Spinal cord (tissue), 10 donors: ENCODE data around the gene CRTC1. TPM values are rescaled to one million over a fixed set of nuclear protein-coding genes. Genes with fewer than 3 reads are reported as not detected.

ENCODE experiments used
- DNase-seq, 6 donors: peaks; one replicate each; pipeline versions ENCODE4 v3.0.0 to v3.0.0-alpha.2; 2013 to 2015; ENCODE audit warnings: low spot score in 6 of 6, low read depth in 4 of 6
- H3K27ac ChIP-seq: one replicate; pipeline ENCODE4 v1.5.1; 2013; ENCODE audit warnings: low read depth, low read length, control low read depth
- H3K27me3 ChIP-seq: one replicate; pipeline ENCODE4 v1.6.1; 2013; ENCODE audit warnings: low read length; ENCODE audit not compliant: control insufficient read depth, insufficient read depth
- H3K36me3 ChIP-seq: one replicate; pipeline ENCODE4 v1.6.1; 2013; ENCODE audit warnings: low read length; ENCODE audit not compliant: control insufficient read depth, insufficient read depth
- H3K4me1 ChIP-seq: one replicate; pipeline ENCODE4 v1.6.1; 2013; ENCODE audit warnings: low read length; ENCODE audit not compliant: control insufficient read depth, insufficient read depth
- H3K4me3 ChIP-seq: one replicate; pipeline ENCODE4 v1.5.1; 2013; ENCODE audit warnings: low read depth, low read length, control low read depth
- H3K9me3 ChIP-seq: one replicate; pipeline ENCODE4 v1.6.1; 2013; ENCODE audit warnings: low read length; ENCODE audit not compliant: control insufficient read depth, insufficient read depth
- WGBS: methylation state at CpG from one replicate; pipeline ENCODE4 v1.1.5; 2013; ENCODE audit warnings: missing lambda C conversion rate; ENCODE audit not compliant: insufficient coverage; 5-methylcytosine and 5-hydroxymethylcytosine counted together
- polyA plus RNA-seq, 2 donors: library from polyadenylated mRNA; unstranded; fragments of 120-200 nt; gene quantifications; one replicate each; pipeline ENCODE4 v1.2.1, GENCODE V29; 2013; ENCODE audit not compliant: insufficient read length in 2 of 2
- total RNA-seq, 2 donors: library from RNA; depleted of rRNA in 1 of 2; stranded (reverse); fragments of 120-200 nt in 1 of 2; fragments of >200 nt in 1 of 2; gene quantifications; one replicate each; pipeline versions ENCODE4 v1.2.3 to v1.2.4, GENCODE V29; 2013 to 2014
- donor health status: healthy.

CRTC1 gene
- total and polyA plus RNA-seq, 4 donors = 5.6 to 45.3 (median 26.3) TPM

DNA sequence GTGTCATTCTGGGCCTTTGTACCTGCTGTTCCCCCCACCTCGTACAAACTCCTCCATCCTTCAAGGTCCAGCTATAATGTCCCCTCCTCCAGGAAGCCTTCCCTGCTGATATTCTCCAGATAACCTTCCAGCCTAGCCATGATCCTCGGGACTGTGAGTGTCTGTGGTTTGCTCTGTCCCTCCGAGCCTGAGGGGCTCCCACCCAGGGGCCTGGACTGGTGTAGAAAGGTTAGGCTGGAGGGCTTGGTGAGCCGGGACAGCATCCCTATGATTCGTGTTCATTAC, 110.5 kb downstream of the CRTC1 start:
- H3K4me1 ChIP-seq = peaks cover 30% of the 10 kb centered on the region
- DNase-seq = no peak
- 80% methylated on average over 1 of the region's 5 CpGs for WGBS
- H3K27ac ChIP-seq = no peak overlapping the region
- H3K36me3 ChIP-seq = no peaks in the 10 kb centered on the region
- H3K27me3 ChIP-seq = peaks cover 81% of the 10 kb centered on the region
- no peak overlapping the region for H3K4me3 ChIP-seq
- H3K9me3 ChIP-seq = no peaks in the 10 kb centered on the region

DNA sequence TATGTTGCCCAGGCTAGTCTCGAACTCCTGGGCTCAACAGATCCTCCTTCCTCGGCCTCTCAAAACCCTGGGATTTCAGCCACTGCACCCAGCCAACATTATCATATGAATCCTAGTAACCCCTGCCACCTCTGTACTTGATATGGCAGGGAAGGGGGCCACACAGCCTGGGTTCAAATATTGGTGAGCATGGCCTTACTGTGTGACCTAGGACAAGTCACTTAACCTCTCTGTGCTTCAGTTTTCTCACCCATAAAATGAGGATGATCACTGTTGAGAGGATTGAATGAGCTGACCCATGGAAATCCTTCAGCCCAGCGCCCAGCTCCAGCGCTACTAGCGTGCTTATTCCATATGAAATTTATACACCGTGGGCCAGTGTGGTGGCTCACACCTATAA, 111.2 kb downstream of the CRTC1 start:
- H3K36me3 ChIP-seq = no peaks in the 10 kb centered on the region
- H3K9me3 ChIP-seq = no peaks in the 10 kb centered on the region
- 91% methylated on average over 4 of the region's 6 CpGs for WGBS
- no peak for DNase-seq
- no peak overlapping the region for H3K4me3 ChIP-seq
- H3K27ac ChIP-seq = no peak overlapping the region
- H3K27me3 ChIP-seq = peaks cover 79% of the 10 kb centered on the region
- H3K4me1 ChIP-seq = peaks cover 24% of the 10 kb centered on the region

DNA sequence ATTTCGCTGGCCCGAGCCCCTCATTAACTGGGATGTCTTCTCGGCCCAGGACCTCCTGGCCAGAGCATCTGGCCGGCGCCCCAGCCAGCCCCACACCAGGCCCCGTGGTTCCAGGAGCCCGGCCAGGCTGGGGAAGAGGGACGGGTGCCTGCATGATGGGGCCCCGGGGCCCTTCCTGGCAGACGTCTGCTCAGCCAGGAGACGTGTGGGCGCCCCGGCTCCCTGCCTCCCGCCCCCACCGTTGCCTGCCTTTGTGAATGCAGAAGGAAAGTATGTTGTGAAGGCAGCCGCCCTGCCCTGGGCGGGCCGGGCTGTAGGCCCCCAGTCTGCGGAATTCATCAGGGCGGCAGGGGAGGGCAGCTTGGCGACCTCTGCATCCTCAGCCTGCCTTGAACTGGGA, 112.1 kb downstream of the CRTC1 start:
- Histone ChIP-seq H3K4me3 (no peak overlapping the region), H3K27ac (no peak overlapping the region), H3K4me1 (peaks cover 17% of the 10 kb centered on the region), H3K36me3 (no peaks in the 10 kb centered on the region), H3K9me3 (no peaks in the 10 kb centered on the region), H3K27me3 (peaks cover 72% of the 10 kb centered on the region)
- WGBS = 4% methylated on average over 21 of the region's 21 CpGs
- peak in 1 of 6 donors; percentile 47 for DNase-seq

GRCh38 chr19:18796239-18796638, 112.8 kb downstream of the CRTC1 start:
- Histone ChIP-seq H3K27me3 (peaks cover 66% of the 10 kb centered on the region), H3K36me3 (no peaks in the 10 kb centered on the region), H3K4me3 (no peak overlapping the region), H3K9me3 (no peaks in the 10 kb centered on the region), H3K27ac (no peak overlapping the region), H3K4me1 (peaks cover 10% of the 10 kb centered on the region)
- 71% methylated on average over 1 of the region's 2 CpGs for WGBS
- DNase-seq = no peak

DNA sequence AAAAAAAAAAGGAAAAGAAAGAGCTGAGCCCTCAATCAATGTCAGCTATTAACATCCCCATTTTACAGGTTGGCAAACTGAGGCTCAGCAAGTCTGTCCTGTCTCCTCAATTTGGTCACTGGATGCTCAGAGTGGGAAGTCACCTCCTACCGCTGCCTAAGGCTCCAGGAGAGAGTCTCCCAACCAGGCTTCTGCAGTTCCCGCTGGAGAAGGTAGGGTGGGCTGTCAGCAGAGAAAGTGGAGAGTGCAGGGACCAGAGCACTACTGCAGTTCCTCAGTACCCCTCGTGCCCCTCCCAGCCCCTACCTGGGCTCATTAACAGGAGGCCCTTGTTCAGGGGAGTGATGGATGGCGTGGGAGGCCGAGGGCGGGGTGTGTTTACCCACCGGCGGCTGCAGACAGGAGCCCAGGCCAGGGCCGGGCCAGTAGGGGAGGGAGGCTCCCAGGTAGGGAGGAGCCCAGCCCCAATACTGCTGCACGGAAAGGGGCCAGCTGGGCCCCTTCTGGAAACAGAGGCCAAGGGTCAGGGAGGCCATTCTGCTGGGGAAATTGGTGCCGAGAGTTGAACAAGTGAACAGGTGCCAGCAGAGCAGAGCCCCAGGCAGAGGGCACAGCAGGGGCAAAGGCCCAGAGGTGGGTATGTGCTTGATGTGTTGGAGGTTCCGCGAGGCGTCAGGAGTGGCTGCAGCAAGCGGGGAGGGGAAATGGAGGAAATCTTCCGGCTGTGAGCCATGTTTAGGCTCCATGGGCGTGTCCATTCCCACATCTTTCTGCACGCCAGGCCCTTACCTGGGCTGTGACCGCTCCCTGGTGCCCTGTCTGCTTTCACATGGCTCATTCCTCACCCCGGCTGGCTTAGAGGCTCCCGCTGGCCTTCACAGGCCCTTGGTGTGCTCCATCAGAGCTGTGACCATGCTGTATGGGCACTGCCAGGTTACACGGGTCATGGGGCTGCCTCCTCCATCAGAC, 115.2 kb downstream of the CRTC1 start:
- Histone ChIP-seq H3K27me3 (peaks cover 43% of the 10 kb centered on the region), H3K27ac (no peak overlapping the region), H3K4me3 (no peak overlapping the region), H3K9me3 (no peaks in the 10 kb centered on the region), H3K4me1 (peaks cover 9% of the 10 kb centered on the region), H3K36me3 (no peaks in the 10 kb centered on the region)
- DNase-seq = no peak
- 52% methylated on average over 21 of the region's 22 CpGs for WGBS

GRCh38 chr19:18799389-18799970, 116.0 kb downstream of the CRTC1 start:
- peaks cover 38% of the 10 kb centered on the region for H3K27me3 ChIP-seq

DNA sequence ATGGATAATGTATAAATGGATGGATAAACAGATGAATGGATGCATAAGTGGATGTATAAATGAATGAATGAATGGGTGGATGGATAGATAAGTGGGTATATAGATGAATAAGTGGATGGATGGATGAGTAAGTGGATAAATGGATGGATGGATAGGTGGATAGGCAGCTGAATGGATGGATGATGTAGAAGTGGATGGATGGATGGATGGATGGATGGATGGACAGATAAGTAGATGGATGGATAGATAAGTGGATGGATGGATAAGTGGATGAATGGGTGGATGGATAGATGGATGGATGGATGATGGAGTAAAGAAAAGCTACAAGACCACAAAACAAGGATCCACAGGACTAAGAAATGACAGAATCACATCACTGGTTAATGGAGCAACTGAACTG, 116.6 kb downstream of the CRTC1 start:
- H3K27ac ChIP-seq = no peak overlapping the region
- peaks cover 33% of the 10 kb centered on the region for H3K27me3 ChIP-seq
- no peaks in the 10 kb centered on the region for H3K36me3 ChIP-seq
- H3K9me3 ChIP-seq = no peaks in the 10 kb centered on the region
- no peak overlapping the region for H3K4me3 ChIP-seq
- DNase-seq = no peak
- H3K4me1 ChIP-seq = peaks cover 9% of the 10 kb centered on the region

More at GRCh38 chr19:18799389-18799970, 116.0 kb downstream of the CRTC1 start:
- peaks cover 9% of the 10 kb centered on the region for H3K4me1 ChIP-seq
- H3K4me3 ChIP-seq = no peak overlapping the region
- DNase-seq = no peak
- no peak overlapping the region for H3K27ac ChIP-seq
- no peaks in the 10 kb centered on the region for H3K36me3 ChIP-seq
- H3K9me3 ChIP-seq = no peaks in the 10 kb centered on the region

DNA sequence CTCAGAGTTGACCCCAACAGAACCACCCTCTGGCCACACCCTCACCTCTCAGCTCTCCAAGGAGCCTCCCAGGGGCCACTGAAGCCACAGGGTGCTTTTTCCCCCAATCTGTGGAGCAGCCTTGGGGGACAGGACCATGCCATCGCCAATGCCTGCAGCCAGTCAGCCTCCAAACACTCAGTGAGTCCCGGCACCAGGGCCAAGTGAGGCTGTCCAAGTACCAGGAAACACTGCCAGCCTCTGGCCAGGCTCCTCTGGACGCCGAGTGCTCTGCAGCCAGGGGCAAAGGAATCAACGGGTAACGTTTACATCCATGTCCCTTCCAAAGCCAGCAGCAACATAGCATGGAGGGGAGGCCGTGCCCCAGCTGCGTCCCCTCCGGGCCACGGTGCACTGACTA, 117.2 kb downstream of the CRTC1 start:
- Histone ChIP-seq H3K4me3 (no peak overlapping the region), H3K4me1 (peaks cover 5% of the 10 kb centered on the region), H3K9me3 (no peaks in the 10 kb centered on the region), H3K36me3 (no peaks in the 10 kb centered on the region), H3K27ac (no peak overlapping the region), H3K27me3 (peaks cover 28% of the 10 kb centered on the region)
- WGBS = 61% methylated on average over 10 of the region's 10 CpGs
- no peak for DNase-seq

GRCh38 chr19:18802354-18802753, 118.9 kb downstream of the CRTC1 start:
- Histone ChIP-seq H3K36me3 (no peaks in the 10 kb centered on the region), H3K27me3 (peaks cover 18% of the 10 kb centered on the region), H3K4me1 (no peaks in the 10 kb centered on the region), H3K9me3 (no peaks in the 10 kb centered on the region), H3K27ac (no peak overlapping the region), H3K4me3 (no peak overlapping the region)
- 56% methylated on average over 10 of the region's 11 CpGs for WGBS
- DNase-seq = no peak

DNA sequence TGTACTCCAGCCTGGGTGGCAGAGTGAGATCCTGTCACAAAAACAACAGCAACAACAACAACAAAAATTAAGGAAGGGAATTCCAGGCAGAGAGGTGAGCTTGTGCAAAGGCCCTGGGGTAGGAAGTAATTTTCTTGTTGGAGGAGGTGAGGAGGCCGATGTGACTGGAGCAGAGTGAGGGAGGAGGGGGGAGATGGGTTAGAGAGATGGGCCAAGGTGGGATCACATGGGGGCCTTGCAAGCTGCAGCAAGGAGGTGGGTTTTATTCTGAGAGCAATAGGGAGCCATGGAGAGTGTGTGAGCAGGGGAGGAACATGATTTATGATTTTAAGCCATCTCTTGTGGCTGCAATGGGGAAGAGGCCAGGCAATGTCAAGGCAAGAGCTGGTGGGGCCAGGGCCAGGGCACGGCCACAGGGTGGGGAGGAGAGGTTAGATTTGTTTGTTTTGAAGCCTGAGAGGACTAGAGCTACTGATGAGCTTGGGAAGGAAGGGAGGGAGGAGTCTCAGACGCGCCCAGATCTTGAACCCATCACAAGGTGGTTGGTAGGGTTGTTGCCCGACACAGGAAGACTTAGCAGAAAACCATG, 120.2 kb downstream of the CRTC1 start:
- WGBS = 81% methylated on average over 3 of the region's 5 CpGs
- Histone ChIP-seq H3K27me3 (peaks cover 11% of the 10 kb centered on the region), H3K4me3 (no peak overlapping the region), H3K4me1 (no peaks in the 10 kb centered on the region), H3K27ac (no peak overlapping the region), H3K36me3 (no peaks in the 10 kb centered on the region), H3K9me3 (no peaks in the 10 kb centered on the region)
- no peak for DNase-seq
